Astrocyte (in vitro differentiated cells and primary cell): Measurements from ENCODE around the gene TSSK6.

Experiments
- CTCF ChIP-seq: IDR thresholded peaks from 2 replicates; pipeline ENCODE4 v1.5.1; 2011; ENCODE audit warnings: low read depth, mild to moderate bottlenecking, inconsistent platforms, low read length, moderate library complexity; ENCODE audit not compliant: insufficient read depth
- EZH2 ChIP-seq: IDR thresholded peaks from 2 replicates; pipeline ENCODE4 v1.6.1; 2012; ENCODE audit warnings: mild to moderate bottlenecking, low read length, inconsistent platforms; ENCODE audit not compliant: insufficient read depth

- TF ChIP-seq CTCF = no peak
- no peak for TF ChIP-seq EZH2
Observed at GRCh38 chr19:19549804-19550464, 34.6 kb upstream of the TSSK6 start.
